GM19025 (cell line): ENCODE measurements around the gene UPK1A.
"Not testable (repeated sequence)": the region's sequence is repeated elsewhere in the genome, so short reads cannot be mapped to it uniquely, and the experiment has no call there.

ENCODE experiments used
- ATAC-seq: cut with Tn5 transposase; IDR thresholded peaks from one replicate; pipeline ENCODE4 v1.9.1; 2021; ENCODE audit warnings: mild to moderate bottlenecking, low read depth, moderate library complexity; ENCODE audit not compliant: unreplicated experiment

The UPK1A gene

GRCh38 chr19:35644206-35644986 is 21.9 kb upstream of the UPK1A start:
- peak; percentile 73 for ATAC-seq

GRCh38 chr19:35644987-35645679 is 21.2 kb upstream of the UPK1A start:
- ATAC-seq = no peak

- no peak for ATAC-seq
These were observed 20.4 kb upstream of the UPK1A start for GRCh38 chr19:35645680-35646511.

GRCh38 chr19:35648017-35648961 is 18.0 kb upstream of the UPK1A start, which contains the start of gene COX6B1:
TSS of gene COX6B1 (plus strand) at chr19:35648323. CDS start at chr19:35651244, 2,921 bp downstream.
- peak; percentile 47 for ATAC-seq

- ATAC-seq = no peak
These were observed 15.7 kb upstream of the UPK1A start for GRCh38 chr19:35650581-35650980.

GRCh38 chr19:35654828-35655227 is 11.5 kb upstream of the UPK1A start:
- ATAC-seq = not testable (repeated sequence)

- ATAC-seq = no peak
These were observed 10.7 kb upstream of the UPK1A start for GRCh38 chr19:35655600-35655999.

GRCh38 chr19:35656700-35657099 is 9.6 kb upstream of the UPK1A start:
- ATAC-seq = no peak

GRCh38 chr19:35657904-35658700 is 8.2 kb upstream of the UPK1A start:
- no peak for ATAC-seq

GRCh38 chr19:35661995-35662340 is 4.3 kb upstream of the UPK1A start:
- no peak for ATAC-seq

GRCh38 chr19:35663981-35664380 is 2.3 kb upstream of the UPK1A start:
- no peak for ATAC-seq

- no peak for ATAC-seq
These were observed 1.2 kb upstream of the UPK1A start for GRCh38 chr19:35665157-35665556.

GRCh38 chr19:35665604-35666003 is 713 bp upstream of the UPK1A start:
- ATAC-seq = no peak

- ATAC-seq = no peak
These were observed 3.2 kb downstream of the UPK1A start for GRCh38 chr19:35669566-35669965.

- no peak for ATAC-seq
These were observed 3.7 kb downstream of the UPK1A start for GRCh38 chr19:35669974-35670373.

- no peak for ATAC-seq
These were observed 4.4 kb downstream of the UPK1A start for GRCh38 chr19:35670686-35671085.

- no peak for ATAC-seq
These were observed 5.5 kb downstream of the UPK1A start for GRCh38 chr19:35671818-35672217.

- no peak for ATAC-seq
These were observed 6.9 kb downstream of the UPK1A start for GRCh38 chr19:35673121-35673804.
